HUES48 (cell line): ENCODE data around the gene ASTN2.

ENCODE experiments used
- H3K27ac ChIP-seq: one replicate; pipeline ENCODE4 v1.7.0; 2013; ENCODE audit warnings: low read depth, low read length, inconsistent platforms
- H3K27me3 ChIP-seq: 2 replicates; pipeline ENCODE4 v1.6.1; 2013; ENCODE audit warnings: mild to moderate bottlenecking, low read length; ENCODE audit not compliant: control insufficient read depth, insufficient read depth
- H3K36me3 ChIP-seq: 2 replicates; pipeline ENCODE4 v1.6.1; 2013; ENCODE audit warnings: low read length; ENCODE audit not compliant: control insufficient read depth, insufficient read depth
- H3K4me1 ChIP-seq: 2 replicates; pipeline ENCODE4 v1.6.1; 2013; ENCODE audit warnings: mild to moderate bottlenecking, low read length; ENCODE audit not compliant: control insufficient read depth, insufficient read depth
- H3K4me3 ChIP-seq: 2 replicates; pipeline ENCODE4 v1.5.1; 2013; ENCODE audit warnings: mild to moderate bottlenecking, low read depth, low read length
- H3K9ac ChIP-seq: 2 replicates; pipeline ENCODE4 v1.6.1; 2013; ENCODE audit warnings: mild to moderate bottlenecking, low read depth, low read length, moderate library complexity
- H3K9me3 ChIP-seq: 2 replicates; pipeline ENCODE4 v1.6.1; 2013; ENCODE audit warnings: low read length; ENCODE audit not compliant: control insufficient read depth, insufficient read depth

Gene ASTN2

DNA sequence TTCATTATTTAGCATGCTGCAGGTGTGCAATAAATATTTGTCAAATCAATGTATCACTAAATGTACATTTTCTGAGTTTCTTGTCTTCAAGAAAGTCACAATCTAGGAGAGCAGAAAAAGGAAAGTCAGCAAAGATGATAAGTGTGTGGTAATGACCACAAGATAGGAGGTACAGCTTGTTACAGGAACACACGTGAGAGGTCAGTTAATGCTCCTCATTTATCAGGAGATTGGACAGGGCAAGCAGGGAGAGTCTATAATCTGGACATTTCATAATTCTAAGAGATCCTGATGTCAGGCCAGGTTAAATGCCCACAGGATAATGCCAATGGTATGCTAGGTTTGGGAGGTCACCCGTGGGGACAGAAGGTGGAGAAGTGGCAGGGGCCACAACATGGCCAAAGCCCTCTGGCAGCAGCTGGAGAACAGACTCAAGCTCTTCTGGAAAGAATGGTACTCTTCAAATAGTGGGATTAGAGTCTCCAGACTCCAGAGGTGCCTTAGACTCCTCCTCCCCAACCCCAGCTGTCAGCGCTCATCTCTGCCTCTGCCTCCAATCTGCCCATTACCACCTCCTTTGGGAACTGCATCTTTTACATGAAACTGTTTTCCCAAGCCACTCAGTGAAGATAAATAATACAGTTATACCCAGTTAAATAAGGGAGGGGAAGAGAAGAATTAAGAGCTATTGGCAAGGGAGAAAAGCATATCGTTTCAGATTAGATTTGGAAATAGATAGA, 114.3 kb downstream of the ASTN2 start:
- H3K9ac ChIP-seq = no peak overlapping the region
- no peaks in the 10 kb centered on the region for H3K4me1 ChIP-seq
- no peak overlapping the region for H3K27ac ChIP-seq
- no peak overlapping the region for H3K4me3 ChIP-seq
- no peaks in the 10 kb centered on the region for H3K9me3 ChIP-seq
- H3K27me3 ChIP-seq = no peaks in the 10 kb centered on the region
- no peaks in the 10 kb centered on the region for H3K36me3 ChIP-seq

GRCh38 chr9:117296453-117296852, 118.4 kb downstream of the ASTN2 start:
- H3K27me3 ChIP-seq = no peaks in the 10 kb centered on the region
- H3K9me3 ChIP-seq = no peaks in the 10 kb centered on the region
- no peaks in the 10 kb centered on the region for H3K36me3 ChIP-seq
- H3K9ac ChIP-seq = no peak overlapping the region
- H3K27ac ChIP-seq = no peak overlapping the region
- H3K4me3 ChIP-seq = no peak overlapping the region
- H3K4me1 ChIP-seq = no peaks in the 10 kb centered on the region

GRCh38 chr9:117293206-117294114, 121.4 kb downstream of the ASTN2 start:
- H3K27ac ChIP-seq = no peak overlapping the region
- no peak overlapping the region for H3K9ac ChIP-seq
- 0 out of 2 replicates have a peak, but pooled peaks cover 4% of the 10 kb centered on the region for H3K4me1 ChIP-seq
- H3K4me3 ChIP-seq = no peak overlapping the region
- no peaks in the 10 kb centered on the region for H3K27me3 ChIP-seq
- H3K9me3 ChIP-seq = no peaks in the 10 kb centered on the region
- no peaks in the 10 kb centered on the region for H3K36me3 ChIP-seq

GRCh38 chr9:117290856-117291622, 123.8 kb downstream of the ASTN2 start:
- H3K9me3 ChIP-seq = no peaks in the 10 kb centered on the region
- H3K4me3 ChIP-seq = no peak overlapping the region
- H3K27me3 ChIP-seq = no peaks in the 10 kb centered on the region
- H3K27ac ChIP-seq = no peak overlapping the region
- H3K4me1 ChIP-seq = 0 out of 2 replicates have a peak, but pooled peaks cover 8% of the 10 kb centered on the region
- no peaks in the 10 kb centered on the region for H3K36me3 ChIP-seq
- no peak overlapping the region for H3K9ac ChIP-seq

- Histone ChIP-seq H3K9me3 (no peaks in the 10 kb centered on the region), H3K9ac (no peak overlapping the region), H3K4me3 (no peak overlapping the region), H3K27ac (no peak overlapping the region), H3K4me1 (0 out of 2 replicates have a peak, but pooled peaks cover 9% of the 10 kb centered on the region), H3K36me3 (no peaks in the 10 kb centered on the region), H3K27me3 (no peaks in the 10 kb centered on the region)
These were observed 124.5 kb downstream of the ASTN2 start for GRCh38 chr9:117290306-117290840.

- Histone ChIP-seq H3K9ac (no peak overlapping the region), H3K4me1 (0 out of 2 replicates have a peak, but pooled peaks cover 9% of the 10 kb centered on the region), H3K36me3 (no peaks in the 10 kb centered on the region)
These were observed 128.6 kb downstream of the ASTN2 start for GRCh38 chr9:117286245-117286644.

DNA sequence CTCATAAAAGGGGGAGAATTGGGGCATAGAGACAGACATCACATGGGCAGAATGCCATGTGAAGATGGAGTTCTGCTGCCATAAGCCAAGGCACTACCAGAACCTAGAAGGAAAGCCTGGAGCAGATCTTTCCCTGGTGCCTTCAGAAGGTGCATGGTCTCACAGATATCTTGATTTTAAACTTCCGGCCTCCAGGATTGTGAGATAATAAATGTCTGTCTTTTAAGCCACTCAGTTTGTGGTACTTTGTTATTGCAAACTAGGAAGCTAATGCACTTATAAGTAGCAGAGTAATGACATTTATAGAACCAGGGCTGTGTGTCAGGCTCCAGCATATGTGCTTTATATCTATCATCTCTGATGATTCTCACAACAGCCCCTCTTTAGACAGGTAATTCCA, 130.4 kb downstream of the ASTN2 start:
- Histone ChIP-seq H3K36me3 (no peaks in the 10 kb centered on the region), H3K27me3 (no peaks in the 10 kb centered on the region), H3K9me3 (no peaks in the 10 kb centered on the region), H3K9ac (no peak overlapping the region), H3K4me3 (no peak overlapping the region), H3K27ac (no peak overlapping the region), H3K4me1 (0 out of 2 replicates have a peak, but pooled peaks cover 9% of the 10 kb centered on the region)

More at GRCh38 chr9:117286245-117286644, 128.6 kb downstream of the ASTN2 start:
- Histone ChIP-seq H3K27ac (no peak overlapping the region), H3K27me3 (no peaks in the 10 kb centered on the region), H3K9me3 (no peaks in the 10 kb centered on the region), H3K4me3 (no peak overlapping the region)

GRCh38 chr9:117282541-117282940, 132.3 kb downstream of the ASTN2 start:
- Histone ChIP-seq H3K27ac (no peak overlapping the region), H3K4me1 (0 out of 2 replicates have a peak, but pooled peaks cover 6% of the 10 kb centered on the region)

DNA sequence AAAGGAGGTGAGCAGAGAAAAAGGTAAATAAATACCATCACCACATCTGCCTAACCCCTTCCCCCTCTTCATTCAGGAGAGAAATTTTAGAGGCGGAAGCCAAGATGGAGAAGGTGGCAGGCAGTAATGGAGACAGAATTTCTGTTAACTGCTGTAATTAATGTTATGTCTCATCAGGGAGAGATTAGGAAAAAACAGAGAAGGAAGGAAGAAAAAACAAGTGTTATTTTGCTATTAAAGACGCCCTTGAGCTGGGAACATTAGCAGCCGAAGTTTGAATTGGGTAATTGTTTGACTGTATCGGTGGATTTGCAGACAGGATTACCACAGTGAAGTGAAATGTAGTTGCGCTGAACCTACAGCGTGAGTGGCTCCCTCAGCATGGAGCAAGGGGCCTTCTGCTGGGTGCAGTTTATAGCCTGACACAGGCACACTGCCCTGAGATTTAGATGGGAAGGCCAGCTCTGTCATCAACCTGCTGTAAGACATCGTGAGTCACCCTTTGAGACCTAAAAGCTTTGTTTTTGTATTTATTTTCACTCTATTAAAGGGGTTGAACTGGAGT, 136.3 kb downstream of the ASTN2 start:
- no peaks in the 10 kb centered on the region for H3K27me3 ChIP-seq
- H3K4me3 ChIP-seq = no peak overlapping the region
- H3K27ac ChIP-seq = no peak overlapping the region
- no peaks in the 10 kb centered on the region for H3K36me3 ChIP-seq
- H3K4me1 ChIP-seq = 0 out of 2 replicates have a peak, but pooled peaks cover 4% of the 10 kb centered on the region
- H3K9me3 ChIP-seq = no peaks in the 10 kb centered on the region
- H3K9ac ChIP-seq = no peak overlapping the region

More at GRCh38 chr9:117282541-117282940, 132.3 kb downstream of the ASTN2 start:
- H3K36me3 ChIP-seq = no peaks in the 10 kb centered on the region
- H3K4me3 ChIP-seq = no peak overlapping the region
- no peak overlapping the region for H3K9ac ChIP-seq
- no peaks in the 10 kb centered on the region for H3K27me3 ChIP-seq
- no peaks in the 10 kb centered on the region for H3K9me3 ChIP-seq

DNA sequence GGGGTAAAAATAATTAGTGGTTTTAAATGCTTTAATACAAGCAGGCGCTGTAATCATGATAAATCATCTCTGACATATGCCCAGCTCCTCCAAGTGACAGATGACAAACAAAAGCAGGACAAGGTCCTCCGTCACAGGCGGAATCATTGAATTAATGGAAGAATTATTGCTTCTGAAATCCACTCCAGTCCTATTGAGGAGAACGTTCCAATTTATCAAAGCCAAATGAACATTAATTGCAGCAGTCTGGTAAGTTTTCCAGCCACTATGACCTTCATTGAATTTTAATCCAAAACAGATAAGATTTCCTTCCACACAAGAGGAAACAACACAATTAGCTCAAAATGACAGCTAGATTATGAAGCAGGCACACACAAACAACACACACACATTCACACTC, 136.8 kb downstream of the ASTN2 start:
- H3K9ac ChIP-seq = no peak overlapping the region
- no peak overlapping the region for H3K27ac ChIP-seq
- no peak overlapping the region for H3K4me3 ChIP-seq
- no peaks in the 10 kb centered on the region for H3K9me3 ChIP-seq
- H3K36me3 ChIP-seq = no peaks in the 10 kb centered on the region
- H3K27me3 ChIP-seq = no peaks in the 10 kb centered on the region
- H3K4me1 ChIP-seq = 0 out of 2 replicates have a peak, but pooled peaks cover 4% of the 10 kb centered on the region
